Neural cell (in vitro differentiated cells): ENCODE measurements around the gene FGA.

Experiments used
- CTCF ChIP-seq: fragments of 450-650 bp; IDR thresholded peaks from 2 replicates; pipeline ENCODE4 v1.5.1; 2014; ENCODE audit warnings: antibody characterized with exemption, mild to moderate bottlenecking, moderate library complexity; ENCODE audit not compliant: poor library complexity, severe bottlenecking
- EP300 ChIP-seq: fragments of 450-650 bp; conservative IDR thresholded peaks from 2 replicates; pipeline ENCODE4 v1.6.1; 2014; ENCODE audit warnings: antibody characterized with exemption, mild to moderate bottlenecking, moderate library complexity; ENCODE audit not compliant: poor library complexity, severe bottlenecking
- EZH2 ChIP-seq: fragments of 200-600, 300-800 bp; shearing (Covaris generic), sonication (generic); IDR thresholded peaks from 2 replicates; pipeline ENCODE4 v1.6.1; 2014; ENCODE audit warnings: antibody characterized with exemption, low read length, borderline replicate concordance, mild to moderate bottlenecking; ENCODE audit not compliant: insufficient read depth, poor library complexity, severe bottlenecking
- POLR2AphosphoS5 ChIP-seq: IDR thresholded peaks from 2 replicates; pipeline ENCODE4 v1.6.1; 2012
- RAD21 ChIP-seq: fragments of 450-650 bp; conservative IDR thresholded peaks from 2 replicates; pipeline ENCODE4 v1.6.1; 2014; ENCODE audit warnings: antibody characterized with exemption, mild to moderate bottlenecking, moderate library complexity
- SMC3 ChIP-seq: fragments of 450-650 bp; conservative IDR thresholded peaks from 2 replicates; pipeline ENCODE4 v1.6.1; 2014; ENCODE audit warnings: antibody characterized with exemption, mild to moderate bottlenecking, moderate library complexity; ENCODE audit not compliant: poor library complexity

DNA sequence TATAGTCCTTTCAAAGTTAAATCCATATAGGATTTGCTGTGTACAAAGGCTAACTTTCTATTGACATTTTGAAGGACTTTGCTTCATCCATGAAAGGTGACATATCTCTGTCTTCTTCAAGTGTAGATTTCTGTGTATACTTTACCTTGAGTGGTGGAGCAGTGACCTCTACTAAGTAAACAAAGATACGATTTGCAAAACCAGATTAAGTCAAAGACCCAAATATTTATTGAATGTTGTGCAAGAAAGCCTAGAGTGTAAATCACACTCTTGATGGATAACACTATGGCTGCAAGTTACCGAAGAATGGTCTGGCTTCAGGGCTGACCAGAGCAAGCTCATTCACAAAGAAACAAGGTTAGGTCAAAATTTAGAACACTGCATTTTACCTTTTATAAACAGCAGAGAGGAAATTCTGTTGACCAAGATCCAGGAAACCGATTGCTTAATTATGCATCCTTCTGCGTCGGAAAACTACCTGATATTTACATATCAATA, 27.3 kb upstream of the FGA start:
- TF ChIP-seq CTCF: no peak
- TF ChIP-seq POLR2AphosphoS5: no peak
- no peak for TF ChIP-seq SMC3
- no peak for TF ChIP-seq RAD21
- no peak for TF ChIP-seq EP300
- no peak for TF ChIP-seq EZH2
